NCI-H524 treated with DMSO at 0.1 percent for 48 hours (cell line): ENCODE data around the gene LIMS1.
"Not testable (repeated sequence)": the region's sequence is repeated elsewhere in the genome, so short reads cannot be mapped to it uniquely, and the experiment has no call there.

Experiments
- DNase-seq: peaks from one replicate; lab custom pipeline; 2025; lab: John Stamatoyannopoulos, UW

Gene LIMS1

GRCh38 chr2:108552566-108552965 is 18.3 kb downstream of the LIMS1 start:
- no peak for DNase-seq

- DNase-seq, result no peak
Observed at GRCh38 chr2:108553209-108553919, 19.1 kb downstream of the LIMS1 start.

- DNase-seq, result no peak
Observed at GRCh38 chr2:108554528-108554927, 20.3 kb downstream of the LIMS1 start.

GRCh38 chr2:108555572-108555971 is 21.3 kb downstream of the LIMS1 start:
- DNase-seq, result no peak

GRCh38 chr2:108556581-108556980 is 22.3 kb downstream of the LIMS1 start:
- not testable (repeated sequence) for DNase-seq

- no peak for DNase-seq
Observed at GRCh38 chr2:108560241-108560811, 26.1 kb downstream of the LIMS1 start.

GRCh38 chr2:108560895-108561530 is 26.7 kb downstream of the LIMS1 start:
- no peak for DNase-seq

GRCh38 chr2:108562274-108562673 is 28.0 kb downstream of the LIMS1 start:
- no peak for DNase-seq

GRCh38 chr2:108564510-108564909 is 30.2 kb downstream of the LIMS1 start:
- no peak for DNase-seq

- DNase-seq, result no peak
Observed at GRCh38 chr2:108565778-108566375, 31.6 kb downstream of the LIMS1 start.

- DNase-seq, result no peak
Observed at GRCh38 chr2:108570416-108570815, 36.1 kb downstream of the LIMS1 start.

- DNase-seq, result no peak
Observed at GRCh38 chr2:108571286-108571685, 37.0 kb downstream of the LIMS1 start.

GRCh38 chr2:108573061-108573460 is 38.8 kb downstream of the LIMS1 start:
- DNase-seq, result no peak

- no peak for DNase-seq
Observed at GRCh38 chr2:108574332-108574731, 40.1 kb downstream of the LIMS1 start.

GRCh38 chr2:108575132-108575966 is 41.1 kb downstream of the LIMS1 start:
- no peak for DNase-seq

- no peak for DNase-seq
Observed at GRCh38 chr2:108577099-108577498, 42.8 kb downstream of the LIMS1 start.

- DNase-seq, result no peak
Observed at GRCh38 chr2:108579623-108580022, 45.4 kb downstream of the LIMS1 start.

GRCh38 chr2:108580050-108580449 is 45.8 kb downstream of the LIMS1 start:
- no peak for DNase-seq

GRCh38 chr2:108583903-108584520 is 49.7 kb downstream of the LIMS1 start:
- no peak for DNase-seq

GRCh38 chr2:108585436-108585835 is 51.2 kb downstream of the LIMS1 start:
- no peak for DNase-seq

- no peak for DNase-seq
Observed at GRCh38 chr2:108586116-108586515, 51.8 kb downstream of the LIMS1 start.

- DNase-seq, result no peak
Observed at GRCh38 chr2:108586631-108587030, 52.4 kb downstream of the LIMS1 start.
